Ovary (tissue), 3 donors: ENCODE results near the gene ZMIZ1.

ENCODE experiments used
- CTCF ChIP-seq, 3 donors: fragments of 450-650 bp in 2 of 3; fragments of 200-600 bp in 1 of 3; IDR thresholded peaks; one replicate each; pipeline versions ENCODE4 v1.5.1 to v1.8.0; 2016 to 2022; ENCODE audit warnings: antibody characterized with exemption in 3 of 3, mild to moderate bottlenecking in 1 of 3
- EP300 ChIP-seq: sonication (generic); formaldehyde crosslinking; IDR thresholded peaks from one replicate; pipeline ENCODE4 v1.6.1; 2017; ENCODE audit warnings: antibody characterized with exemption
- donor health status: DM: no; HTN: no; CAD: no.

DNA sequence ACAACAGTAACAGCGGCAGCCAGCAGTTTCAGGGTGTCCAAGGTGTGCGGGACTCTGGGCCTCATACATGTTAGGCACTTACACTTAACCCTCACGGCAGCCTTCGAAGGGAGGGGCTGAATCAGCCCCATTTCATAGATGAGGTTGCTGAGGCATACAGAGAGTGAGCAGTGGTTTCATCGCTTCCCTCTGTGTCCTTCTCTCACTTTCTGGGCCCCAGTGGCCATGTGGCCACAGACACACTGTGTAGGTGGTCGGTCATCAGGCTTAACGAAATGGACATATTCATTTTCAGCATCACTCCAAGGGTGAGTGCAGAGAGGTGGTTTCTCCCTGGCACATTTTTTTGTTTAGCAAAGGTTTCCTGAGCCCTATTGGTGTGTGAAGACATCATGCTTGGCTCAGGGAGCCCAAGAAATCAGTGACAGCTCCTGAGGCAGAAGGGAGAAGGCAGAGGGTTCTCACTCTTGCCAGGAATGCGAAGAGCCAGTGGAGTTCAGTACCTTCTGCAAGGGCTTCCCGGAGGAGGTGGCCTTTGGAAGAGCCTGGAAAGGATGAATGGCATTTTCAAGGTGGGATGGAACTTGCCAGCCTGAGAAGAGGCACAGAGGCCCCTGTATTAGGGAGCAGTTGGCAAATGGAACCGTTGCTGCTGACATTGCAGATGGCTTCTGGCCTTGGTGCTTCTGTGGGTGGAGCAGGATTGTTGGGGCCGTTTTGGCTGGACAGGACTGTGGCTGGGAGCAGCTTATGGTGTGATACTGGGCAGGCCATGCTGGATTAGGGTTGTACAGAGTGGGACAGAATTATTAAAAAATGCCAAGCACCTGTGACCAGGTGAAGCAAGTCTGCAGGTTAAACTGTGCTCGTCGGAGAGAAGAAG is 216.8 kb downstream of the ZMIZ1 start:
- no peak for TF ChIP-seq CTCF (IDR thresholded peaks at IDR 0.05)
- no peak for TF ChIP-seq EP300
